ENCODE data around the gene SMAD5. TPM values are rescaled to one million over a fixed set of nuclear protein-coding genes. Genes with fewer than 3 reads are reported as not detected.

SMAD5 gene
- total and polyA plus RNA-seq, 2 donors (not counting 1 experiment from before 2014, with no cell fraction given) = 9.4 to 38.6 TPM

DNA sequence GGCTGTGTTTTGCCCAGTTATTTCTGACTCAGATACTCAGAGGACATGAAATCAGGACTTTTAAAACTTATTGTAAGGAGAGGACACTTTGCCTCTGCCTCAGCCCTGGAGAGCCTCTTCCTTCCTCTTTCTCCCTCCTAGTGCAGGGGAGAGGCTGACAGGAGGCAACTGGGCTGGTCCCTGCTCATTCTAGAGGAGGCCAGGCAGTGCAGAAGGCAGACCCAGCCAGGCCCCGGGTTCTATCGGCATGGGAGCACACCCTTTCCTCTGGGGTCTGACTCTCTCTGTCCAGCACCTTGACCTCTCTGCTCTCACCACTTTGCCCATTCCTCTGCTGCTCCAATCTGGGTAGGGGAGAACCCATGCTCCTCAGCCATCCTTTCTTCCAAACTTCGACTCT lies 76.3 kb downstream of the SMAD5 start:
- no peak for ATAC-seq (ENCODE audit: low read depth)
- Mint-ChIP-seq H3K4me1 (no peaks in the 10 kb centered on the region), H3K27me3 (peaks cover 35% of the 10 kb centered on the region), H3K27ac (no peak overlapping the region), H3K9me3 (ENCODE audit: insufficient read depth) (no peaks in the 10 kb centered on the region), H3K4me3 (no peak overlapping the region)
- intact Hi-C loops (cut with micrococcal nuclease) = no loop called here
- Histone ChIP-seq H3K79me2 (ENCODE audit: control insufficient read depth, insufficient read depth, low read length) (no peaks in the 10 kb centered on the region), H3K4me2 (replicated peaks; ENCODE audit: low read depth, low read length, poor library complexity, severe bottlenecking) (no peak overlapping the region), H3K9ac (ENCODE audit: low read length) (no peak overlapping the region), H3K27ac (ENCODE audit: low read length in 2 of 2) (no peak overlapping the region), H2AFZ (ENCODE audit: insufficient read depth, low read depth, low read length, poor library complexity, severe bottlenecking) (no peak overlapping the region), H4K20me1 (ENCODE audit: control insufficient read depth, insufficient read depth, low read length, poor library complexity, severe bottlenecking) (no peaks in the 10 kb centered on the region), H3K27me3 (replicated peaks in 1 of 4; ENCODE audit: control extremely low read depth in 1 of 4, control insufficient read depth in 3 of 4, insufficient read depth in 4 of 4, low read length in 3 of 4) (peaks cover 0 to 11% (median 2%) of the 10 kb centered on the region in 4 experiments), H3K9me3 (ENCODE audit: control extremely low read depth in 1 of 3, control insufficient read depth in 2 of 3, insufficient read depth in 1 of 3, low read length in 2 of 3) (no peaks in the 10 kb centered on the region), H3K4me1 (ENCODE audit: control insufficient read depth in 2 of 2, insufficient read depth in 2 of 2, low read length in 2 of 2) (no peaks in the 10 kb centered on the region), H3K36me3 (replicated peaks in 1 of 2; ENCODE audit: control extremely low read depth in 1 of 2, control insufficient read depth in 1 of 2, extremely low read depth in 1 of 2, insufficient read depth in 2 of 2, low read length in 1 of 2) (no peaks in the 10 kb centered on the region), H3K4me3 (ENCODE audit: control extremely low read depth in 1 of 5, extremely low read depth in 1 of 5, insufficient read depth in 1 of 5, low read depth in 2 of 5, low read length in 4 of 5) (no peak overlapping the region)
- ChIA-PET CTCF (interaction anchor here (1.1 kb wide), 1 partner anchor 14 kb away, joined by 3 read pairs; no protein-coding TSS in a partner anchor), POLR2A (no interaction called here)
- TF ChIP-seq, protein P1, sequence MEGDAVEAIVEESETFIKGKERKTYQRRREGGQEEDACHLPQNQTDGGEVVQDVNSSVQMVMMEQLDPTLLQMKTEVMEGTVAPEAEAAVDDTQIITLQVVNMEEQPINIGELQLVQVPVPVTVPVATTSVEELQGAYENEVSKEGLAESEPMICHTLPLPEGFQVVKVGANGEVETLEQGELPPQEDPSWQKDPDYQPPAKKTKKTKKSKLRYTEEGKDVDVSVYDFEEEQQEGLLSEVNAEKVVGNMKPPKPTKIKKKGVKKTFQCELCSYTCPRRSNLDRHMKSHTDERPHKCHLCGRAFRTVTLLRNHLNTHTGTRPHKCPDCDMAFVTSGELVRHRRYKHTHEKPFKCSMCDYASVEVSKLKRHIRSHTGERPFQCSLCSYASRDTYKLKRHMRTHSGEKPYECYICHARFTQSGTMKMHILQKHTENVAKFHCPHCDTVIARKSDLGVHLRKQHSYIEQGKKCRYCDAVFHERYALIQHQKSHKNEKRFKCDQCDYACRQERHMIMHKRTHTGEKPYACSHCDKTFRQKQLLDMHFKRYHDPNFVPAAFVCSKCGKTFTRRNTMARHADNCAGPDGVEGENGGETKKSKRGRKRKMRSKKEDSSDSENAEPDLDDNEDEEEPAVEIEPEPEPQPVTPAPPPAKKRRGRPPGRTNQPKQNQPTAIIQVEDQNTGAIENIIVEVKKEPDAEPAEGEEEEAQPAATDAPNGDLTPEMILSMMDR (IDR thresholded peaks at IDR 0.05) = no peak
- no peak for TF ChIP-seq EZH2 (IDR thresholded peaks at IDR 0.05; ENCODE audit: borderline replicate concordance, insufficient read depth, low read depth, low read length, poor library complexity, severe bottlenecking)
- 43% methylated on average over 3 of the region's 3 CpGs for WGBS (ENCODE audit: insufficient coverage)
- no peak for DNase-seq

DNA sequence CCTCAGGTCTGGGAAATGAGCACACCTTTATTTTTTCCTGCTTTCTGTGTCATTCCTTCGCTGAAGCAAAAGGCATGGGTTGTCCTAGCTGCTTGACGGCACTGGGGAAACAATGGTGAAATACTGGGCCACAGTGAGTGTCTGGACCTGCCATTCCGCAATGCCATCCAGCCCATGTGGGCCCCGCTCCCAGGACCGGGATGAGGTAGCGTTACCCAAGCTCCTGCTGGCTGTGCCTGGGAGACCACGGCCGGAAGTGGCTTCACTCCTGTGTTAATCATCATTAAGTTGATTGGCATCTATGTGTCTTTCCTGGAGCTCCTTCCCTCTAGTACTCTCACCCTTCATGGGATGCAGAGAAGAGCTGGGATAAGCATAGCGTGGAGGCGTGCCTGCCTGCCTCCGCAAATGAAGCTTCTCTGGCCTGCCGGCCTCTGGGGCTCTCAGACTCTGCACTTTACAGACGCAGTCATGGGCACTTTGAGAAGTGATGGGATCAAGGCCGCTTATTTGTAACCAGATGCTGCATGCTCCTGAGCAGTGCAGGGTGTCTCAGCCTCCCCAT lies 76.8 kb downstream of the SMAD5 start:
- Histone ChIP-seq H3K27me3 (replicated peaks in 1 of 4; ENCODE audit: control extremely low read depth in 1 of 4, control insufficient read depth in 3 of 4, insufficient read depth in 4 of 4, low read length in 3 of 4) (peaks cover 0 to 11% (median 2%) of the 10 kb centered on the region in 4 experiments), H3K4me3 (ENCODE audit: control extremely low read depth in 1 of 5, extremely low read depth in 1 of 5, insufficient read depth in 1 of 5, low read depth in 2 of 5, low read length in 4 of 5) (no peak overlapping the region), H4K20me1 (ENCODE audit: control insufficient read depth, insufficient read depth, low read length, poor library complexity, severe bottlenecking) (no peaks in the 10 kb centered on the region), H3K9me3 (ENCODE audit: control extremely low read depth in 1 of 3, control insufficient read depth in 2 of 3, insufficient read depth in 1 of 3, low read length in 2 of 3) (no peaks in the 10 kb centered on the region), H3K79me2 (ENCODE audit: control insufficient read depth, insufficient read depth, low read length) (no peaks in the 10 kb centered on the region), H3K9ac (ENCODE audit: low read length) (no peak overlapping the region), H3K36me3 (replicated peaks in 1 of 2; ENCODE audit: control extremely low read depth in 1 of 2, control insufficient read depth in 1 of 2, extremely low read depth in 1 of 2, insufficient read depth in 2 of 2, low read length in 1 of 2) (no peaks in the 10 kb centered on the region), H3K4me2 (replicated peaks; ENCODE audit: low read depth, low read length, poor library complexity, severe bottlenecking) (no peak overlapping the region), H3K27ac (ENCODE audit: low read length in 2 of 2) (no peak overlapping the region), H2AFZ (ENCODE audit: insufficient read depth, low read depth, low read length, poor library complexity, severe bottlenecking) (no peak overlapping the region), H3K4me1 (ENCODE audit: control insufficient read depth in 2 of 2, insufficient read depth in 2 of 2, low read length in 2 of 2) (no peaks in the 10 kb centered on the region)
- WGBS (ENCODE audit: insufficient coverage) = 93% methylated on average over 14 of the region's 14 CpGs
- no peak for DNase-seq
- Mint-ChIP-seq H3K27me3 (peaks cover 32% of the 10 kb centered on the region), H3K4me3 (no peak overlapping the region), H3K9me3 (ENCODE audit: insufficient read depth) (no peaks in the 10 kb centered on the region), H3K4me1 (no peaks in the 10 kb centered on the region), H3K27ac (no peak overlapping the region)
- ChIA-PET POLR2A (no interaction called here), CTCF (interaction anchor here (1.1 kb wide), 1 partner anchor 13 kb away, joined by 3 read pairs; no protein-coding TSS in a partner anchor)
- no peak for ATAC-seq (ENCODE audit: low read depth)
- TF ChIP-seq, protein P1 (IDR thresholded peaks at IDR 0.05) = no peak
- no peak for TF ChIP-seq EZH2 (IDR thresholded peaks at IDR 0.05; ENCODE audit: borderline replicate concordance, insufficient read depth, low read depth, low read length, poor library complexity, severe bottlenecking)
- intact Hi-C loops (cut with micrococcal nuclease) = no loop called here

Measured in B cell (primary cell).